ENCODE measurements around the gene SUCO.

- TF ChIP-seq CTCF (conservative IDR thresholded peaks at IDR 0.05; ENCODE audit: low read depth, low read length): no peak
- no peak for TF ChIP-seq EZH2 (IDR thresholded peaks at IDR 0.05; ENCODE audit: borderline replicate concordance, low read depth, low read length, poor library complexity, severe bottlenecking)
Measured at GRCh38 chr1:172544481-172545104, 11.6 kb downstream of the SUCO start.
